H9 (cell line): ENCODE results near the gene HCN1. TPM values are rescaled to one million over a fixed set of nuclear protein-coding genes. Genes with fewer than 3 reads are reported as not detected.

ENCODE experiments used
- DNase-seq: peaks from one replicate; pipeline ENCODE4 v3.0.0-alpha.2; 2017
- H2AFZ ChIP-seq: one replicate; pipeline ENCODE4 v1.6.1; 2013; ENCODE audit warnings: mild to moderate bottlenecking, low read length, control low read depth, moderate library complexity
- H2AK5ac ChIP-seq: 2 replicates; pipeline ENCODE4 v1.6.1; 2013; ENCODE audit warnings: low read length, control low read depth, mixed read lengths; ENCODE audit not compliant: insufficient read length
- H2BK120ac ChIP-seq: one replicate; pipeline ENCODE4 v1.6.1; 2013; ENCODE audit warnings: low read depth, mild to moderate bottlenecking, low read length, control low read depth, inconsistent platforms; ENCODE audit not compliant: poor library complexity, severe bottlenecking
- H2BK12ac ChIP-seq: 2 replicates; pipeline ENCODE4 v1.6.1; 2013; ENCODE audit warnings: low read length, control low read depth, mixed read lengths, low read depth; ENCODE audit not compliant: insufficient read length
- H2BK15ac ChIP-seq: 2 replicates; pipeline ENCODE4 v1.6.1; 2013; ENCODE audit warnings: low read depth, low read length, control low read depth
- H2BK20ac ChIP-seq: one replicate; pipeline ENCODE4 v1.6.1; 2013; ENCODE audit warnings: low read depth, mild to moderate bottlenecking, low read length, control low read depth, inconsistent platforms; ENCODE audit not compliant: poor library complexity, severe bottlenecking
- H2BK5ac ChIP-seq: 2 replicates; pipeline ENCODE4 v1.6.1; 2013; ENCODE audit warnings: low read length, control low read depth, mixed read lengths; ENCODE audit not compliant: insufficient read length
- H3K14ac ChIP-seq: 2 replicates; pipeline ENCODE4 v1.6.1; 2013; ENCODE audit warnings: low read length, control low read depth; ENCODE audit not compliant: insufficient read depth
- H3K18ac ChIP-seq: 2 replicates; pipeline ENCODE4 v1.6.1; 2013; ENCODE audit warnings: low read depth, mild to moderate bottlenecking, mixed read lengths, low read length, control low read depth; ENCODE audit not compliant: insufficient read length
- H3K23ac ChIP-seq: 2 replicates; pipeline ENCODE4 v1.6.1; 2013; ENCODE audit warnings: low read length, control low read depth, mixed read lengths, low read depth; ENCODE audit not compliant: insufficient read length
- H3K23me2 ChIP-seq: 2 replicates; pipeline ENCODE4 v1.6.1; 2013; ENCODE audit warnings: low read depth, mild to moderate bottlenecking, mixed read lengths, low read length, control low read depth; ENCODE audit not compliant: insufficient read length, poor library complexity, severe bottlenecking
- H3K27ac ChIP-seq: 2 replicates; pipeline ENCODE4 v1.5.1; 2013; ENCODE audit warnings: low read length, control low read depth, mixed read lengths, low read depth; ENCODE audit not compliant: insufficient read length
- H3K27me3 ChIP-seq: 2 replicates; pipeline ENCODE4 v1.6.1; 2013; ENCODE audit warnings: low read length, control low read depth, inconsistent platforms; ENCODE audit not compliant: insufficient read depth
- H3K4ac ChIP-seq: 2 replicates; pipeline ENCODE4 v1.6.1; 2013; ENCODE audit warnings: low read depth, mild to moderate bottlenecking, control low read depth, inconsistent platforms, low read length, moderate library complexity
- H3K4me1 ChIP-seq: 2 replicates; pipeline ENCODE4 v1.6.1; 2013; ENCODE audit warnings: low read length, control low read depth, inconsistent platforms; ENCODE audit not compliant: insufficient read depth
- H3K4me2 ChIP-seq: 2 replicates; pipeline ENCODE4 v1.6.1; 2013; ENCODE audit warnings: low read length, control low read depth, mixed read lengths; ENCODE audit not compliant: insufficient read length, insufficient read depth
- H3K56ac ChIP-seq: 2 replicates; pipeline ENCODE4 v1.6.1; 2013; ENCODE audit warnings: low read depth, mild to moderate bottlenecking, mixed read lengths, low read length, control low read depth; ENCODE audit not compliant: insufficient read length
- H3K79me1 ChIP-seq: 2 replicates; pipeline ENCODE4 v1.6.1; 2013; ENCODE audit warnings: low read depth, mild to moderate bottlenecking, moderate library complexity, low read length, control low read depth, inconsistent platforms; ENCODE audit not compliant: insufficient read depth, poor library complexity, severe bottlenecking
- H3K79me2 ChIP-seq: 2 replicates; pipeline ENCODE4 v1.6.1; 2013; ENCODE audit warnings: low read length, control low read depth, inconsistent platforms; ENCODE audit not compliant: insufficient read depth
- H3K9ac ChIP-seq: 2 replicates; pipeline ENCODE4 v1.6.1; 2013; ENCODE audit warnings: low read length, control low read depth, mixed read lengths; ENCODE audit not compliant: insufficient read length; ENCODE audit errors: extremely low read depth
- H3K9me3 ChIP-seq: one replicate; pipeline ENCODE4 v1.6.1; 2013; ENCODE audit warnings: low read depth, low read length, inconsistent platforms; ENCODE audit not compliant: control insufficient read depth
- H3T11ph ChIP-seq: one replicate; pipeline ENCODE4 v1.6.1; 2013; ENCODE audit warnings: mild to moderate bottlenecking, low read length, control low read depth, inconsistent platforms
- H4K20me1 ChIP-seq: one replicate; pipeline ENCODE4 v1.6.1; 2013; ENCODE audit not compliant: control insufficient read depth, insufficient read length, insufficient read depth
- H4K5ac ChIP-seq: 2 replicates; pipeline ENCODE4 v1.6.1; 2013; ENCODE audit warnings: low read depth, mild to moderate bottlenecking, mixed read lengths, low read length, control low read depth; ENCODE audit not compliant: insufficient read length
- H4K8ac ChIP-seq: replicated peaks from 2 replicates; pipeline ENCODE4 v1.6.1; 2013; ENCODE audit warnings: low read length, control low read depth, mixed read lengths, low read depth; ENCODE audit not compliant: insufficient read length
- H4K91ac ChIP-seq: 2 replicates; pipeline ENCODE4 v1.6.1; 2013; ENCODE audit warnings: low read depth, mild to moderate bottlenecking, moderate library complexity, mixed read lengths, low read length, control low read depth; ENCODE audit not compliant: insufficient read length
- H3K27ac Mint-ChIP-seq, 3 experiments: 2 replicates in 2 of 3; 3 replicates in 1 of 3; pipeline ENCODE4 v1.8.0; 2020 to 2021; ENCODE audit warnings: mixed read lengths in 3 of 3, mild to moderate bottlenecking in 1 of 3, moderate library complexity in 1 of 3
- H3K27me3 Mint-ChIP-seq: 2 replicates; pipeline ENCODE4 v1.8.0; 2021; ENCODE audit warnings: low read depth, mild to moderate bottlenecking, moderate library complexity, mixed read lengths
- H3K36me3 Mint-ChIP-seq, 3 experiments: 2 replicates in 2 of 3; 3 replicates in 1 of 3; pipeline ENCODE4 v1.8.0; 2020 to 2021; ENCODE audit warnings: low read depth in 3 of 3, mixed read lengths in 3 of 3; ENCODE audit not compliant: insufficient read depth in 1 of 3
- H3K4me1 Mint-ChIP-seq, 2 experiments: 2 replicates each; pipeline ENCODE4 v1.8.0; 2020; ENCODE audit warnings: mixed read lengths in 2 of 2
- H3K4me3 Mint-ChIP-seq, 2 experiments: 2 replicates in 1 of 2; 3 replicates in 1 of 2; pipeline ENCODE4 v1.8.0; 2020 to 2021; ENCODE audit warnings: mild to moderate bottlenecking in 2 of 2, mixed read lengths in 2 of 2, moderate library complexity in 1 of 2
- H3K9me3 Mint-ChIP-seq, 2 experiments: 2 replicates in 1 of 2; 3 replicates in 1 of 2; pipeline ENCODE4 v1.8.0; 2020; ENCODE audit warnings: mild to moderate bottlenecking in 2 of 2, mixed read lengths in 2 of 2, moderate library complexity in 1 of 2
- WGBS: extraction: QIAGEN DNeasy Blood & Tissue Kit; methylation state at CpG from one replicate; pipeline ENCODE4 v1.1.7; 2013; ENCODE audit warnings: missing lambda C conversion rate, low lambda C conversion rate, mixed read lengths; ENCODE audit not compliant: insufficient read length; ENCODE audit errors: extremely low coverage; 5-methylcytosine and 5-hydroxymethylcytosine counted together
- total RNA-seq: library from RNA; stranded (reverse); gene quantifications from 2 replicates; pipeline ENCODE4 v1.2.1, GENCODE V29; 2021
- TF ChIP-seq, protein P1 (sequence below): fragments of 200-600 bp; sonication (generic); conservative IDR thresholded peaks from 3 replicates; pipeline ENCODE4 v1.8.0; 2021; ENCODE audit warnings: antibody characterized with exemption, mild to moderate bottlenecking

HCN1 gene
- total RNA-seq, 1 experiment from 2014 or later, result 4.6 TPM

- H2BK20ac ChIP-seq, result no peak overlapping the region
- no peak overlapping the region for H4K8ac ChIP-seq
- no peaks in the 10 kb centered on the region for H3K9me3 ChIP-seq
- H2BK120ac ChIP-seq, result no peak overlapping the region
- H3K36me3 Mint-ChIP-seq, result peaks cover 24 to 32% (median 26%) of the 10 kb centered on the region in 3 experiments
- DNase-seq, result no peak
- no peak overlapping the region for H2AFZ ChIP-seq
- peaks cover 5% of the 10 kb centered on the region; the same call in 1 of the 2 replicates for H3K4me1 ChIP-seq
- H3K4me2 ChIP-seq, result no peak overlapping the region
- H2BK15ac ChIP-seq, result no peak overlapping the region
- TF ChIP-seq, protein P1, sequence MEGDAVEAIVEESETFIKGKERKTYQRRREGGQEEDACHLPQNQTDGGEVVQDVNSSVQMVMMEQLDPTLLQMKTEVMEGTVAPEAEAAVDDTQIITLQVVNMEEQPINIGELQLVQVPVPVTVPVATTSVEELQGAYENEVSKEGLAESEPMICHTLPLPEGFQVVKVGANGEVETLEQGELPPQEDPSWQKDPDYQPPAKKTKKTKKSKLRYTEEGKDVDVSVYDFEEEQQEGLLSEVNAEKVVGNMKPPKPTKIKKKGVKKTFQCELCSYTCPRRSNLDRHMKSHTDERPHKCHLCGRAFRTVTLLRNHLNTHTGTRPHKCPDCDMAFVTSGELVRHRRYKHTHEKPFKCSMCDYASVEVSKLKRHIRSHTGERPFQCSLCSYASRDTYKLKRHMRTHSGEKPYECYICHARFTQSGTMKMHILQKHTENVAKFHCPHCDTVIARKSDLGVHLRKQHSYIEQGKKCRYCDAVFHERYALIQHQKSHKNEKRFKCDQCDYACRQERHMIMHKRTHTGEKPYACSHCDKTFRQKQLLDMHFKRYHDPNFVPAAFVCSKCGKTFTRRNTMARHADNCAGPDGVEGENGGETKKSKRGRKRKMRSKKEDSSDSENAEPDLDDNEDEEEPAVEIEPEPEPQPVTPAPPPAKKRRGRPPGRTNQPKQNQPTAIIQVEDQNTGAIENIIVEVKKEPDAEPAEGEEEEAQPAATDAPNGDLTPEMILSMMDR, result no peak
- no peaks in the 10 kb centered on the region for H3K27me3 Mint-ChIP-seq
- no peak overlapping the region for H3K4me3 Mint-ChIP-seq
- peaks cover 15 to 30% of the 10 kb centered on the region in 2 experiments; a peak in 4 of 5 replicates for H3K9me3 Mint-ChIP-seq
- H3K79me2 ChIP-seq, result no peaks in the 10 kb centered on the region
- no peak overlapping the region for H3K4ac ChIP-seq
- H2AK5ac ChIP-seq, result no peak overlapping the region
- H3T11ph ChIP-seq, result no peak overlapping the region
- no peak overlapping the region for H2BK12ac ChIP-seq
- H3K27ac ChIP-seq, result no peak overlapping the region
- H3K18ac ChIP-seq, result no peak overlapping the region
- no peak overlapping the region for H2BK5ac ChIP-seq
- H3K4me1 Mint-ChIP-seq, result peaks cover 29 to 36% of the 10 kb centered on the region in 2 experiments
- no CpG with 5 or more reads among the region's 1 CpG for WGBS
- no peaks in the 10 kb centered on the region for H3K27me3 ChIP-seq
- H3K14ac ChIP-seq, result no peak overlapping the region
- no peaks in the 10 kb centered on the region for H3K23me2 ChIP-seq
- H3K56ac ChIP-seq, result no peak overlapping the region
- no peak overlapping the region for H3K27ac Mint-ChIP-seq
- no peak overlapping the region for H4K5ac ChIP-seq
- H3K23ac ChIP-seq, result no peak overlapping the region
- no peak overlapping the region for H3K9ac ChIP-seq
- no peak overlapping the region for H4K91ac ChIP-seq
- no peaks in the 10 kb centered on the region for H3K79me1 ChIP-seq
- H4K20me1 ChIP-seq, result no peaks in the 10 kb centered on the region
These were observed 411.7 kb downstream of the HCN1 start for GRCh38 chr5:45284436-45284835.
